ENCODE results near the gene TBC1D14.

DNA sequence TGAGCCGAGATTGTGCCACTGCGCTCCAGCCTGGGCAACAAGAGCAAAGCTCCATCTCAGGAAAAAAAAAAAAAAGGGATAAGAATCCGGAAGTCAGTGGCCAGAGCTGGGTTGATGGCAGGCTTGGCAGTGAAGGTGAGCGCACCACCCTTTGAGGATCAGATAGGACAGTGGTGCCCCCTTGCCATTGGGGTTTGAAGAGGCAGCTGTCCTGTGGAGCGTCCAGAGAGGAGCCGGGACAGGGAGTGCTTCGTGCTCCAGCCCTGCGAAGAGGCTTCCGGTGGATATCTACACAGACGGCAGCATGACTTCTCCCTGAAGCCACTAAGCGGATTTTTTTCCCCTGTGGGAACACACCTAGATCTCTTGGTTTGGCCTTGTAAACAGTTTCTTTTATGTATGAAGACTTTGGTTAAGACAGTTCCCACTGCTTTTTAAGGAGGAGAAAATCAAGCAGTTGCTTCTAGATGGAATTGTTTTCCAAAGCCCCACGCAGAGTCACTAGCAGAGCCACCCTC, 6.5 kb downstream of the TBC1D14 start:
- TF ChIP-seq CTCF (IDR thresholded peaks at IDR 0.05) (no peak), POLR2A (IDR thresholded peaks at IDR 0.05) (no peak)
